ENCODE data around the gene PEMT. TPM values are rescaled to one million over a fixed set of nuclear protein-coding genes. Genes with fewer than 3 reads are reported as not detected.

PEMT gene
- total and polyA plus RNA-seq, 9 of the 15 experiments (the other 6 are each of a cell fraction or from before 2014, with no cell fraction given), result 1.4 to 36.4 (median 13.6) TPM

GRCh38 chr17:17511293-17511741, 80.2 kb downstream of the PEMT start:
- H3K9ac ChIP-seq (ENCODE audit: insufficient read depth in 1 of 2, low read depth in 2 of 2, low read length in 2 of 2), result no peak overlapping the region
- H3K79me2 ChIP-seq (ENCODE audit: control insufficient read depth, insufficient read depth, low read length), result no peaks in the 10 kb centered on the region
- H3K36me3 ChIP-seq (ENCODE audit: control insufficient read depth, insufficient read depth, low read length), result no peaks in the 10 kb centered on the region
- no TSS peak for BruUV-seq (replicated peaks)
- ChIA-PET CTCF (ENCODE audit: low intra/inter-chr PET ratio) (no interaction called here), POLR2A (interaction anchor here (0.5 kb wide), 1 partner anchor 10 kb away, joined by 3 read pairs; no protein-coding TSS in a partner anchor)
- in situ Hi-C loops (cut with MboI) (no loop called here), intact Hi-C loops (cut with micrococcal nuclease) (no loop called here)
- H3K4me1 ChIP-seq (replicated peaks in 1 of 2; ENCODE audit: control insufficient read depth in 2 of 2, insufficient read depth in 2 of 2, low read length in 2 of 2), result peaks cover 14 to 63% of the 10 kb centered on the region in 2 experiments; a peak in 4 of 5 replicates
- H3K4me3 ChIP-seq, result no peak overlapping the region
- no peak overlapping the region for H3K4me2 ChIP-seq (ENCODE audit: insufficient read depth, low read length)
- ATAC-seq (no peak), DNase-seq (ENCODE audit: extremely low read depth in 1 of 4, low spot score in 3 of 4) (no peak), FAIRE-seq (no peak)
- 85% methylated on average over 9 of the region's 12 CpGs for WGBS (ENCODE audit: insufficient coverage, low coverage, missing lambda C conversion rate)
- H3K9me3 ChIP-seq (replicated peaks; ENCODE audit: control insufficient read depth, insufficient read depth, low read depth, low read length), result no peaks in the 10 kb centered on the region
- H3K27ac ChIP-seq (ENCODE audit: extremely low read depth, low read depth, low read length), result no peak overlapping the region
- no peak overlapping the region for H2AFZ ChIP-seq (ENCODE audit: low read depth, low read length)
- H3K27me3 ChIP-seq (ENCODE audit: control insufficient read depth in 2 of 2, insufficient read depth in 2 of 2, low read length in 2 of 2), result no peaks in the 10 kb centered on the region
- peaks cover 7% of the 10 kb centered on the region for H3K9me1 ChIP-seq (ENCODE audit: control insufficient read depth, insufficient read depth, low read length)
- no peak for TF ChIP-seq SPI1 (IDR thresholded peaks at IDR 0.05; ENCODE audit: borderline replicate concordance, low read depth, low read length)
- no peak for TF ChIP-seq ARNT (IDR thresholded peaks at IDR 0.05)
- no peak for TF ChIP-seq FOXM1 (IDR thresholded peaks at IDR 0.05; ENCODE audit: low read depth)
- TF ChIP-seq FOXM1 (CRISPR knock-in tag; IDR thresholded peaks at IDR 0.05; ENCODE audit: low read depth), result no peak
- no peak for TF ChIP-seq MTA1 (IDR thresholded peaks at IDR 0.05; ENCODE audit: borderline replicate concordance)
- no peak for TF ChIP-seq ZNF384 (IDR thresholded peaks at IDR 0.05; ENCODE audit: low read depth, low read length)
- no peak for TF ChIP-seq FOXA3 (CRISPR knock-in tag; conservative IDR thresholded peaks at IDR 0.05 in 1 of 2, IDR thresholded peaks at IDR 0.05 in 1 of 2)
- no peak for TF ChIP-seq PRMT5 (CRISPR knock-in tag; IDR thresholded peaks at IDR 0.05)
- no peak for TF ChIP-seq SOX6 (IDR thresholded peaks at IDR 0.05)
- TF ChIP-seq TSC22D4 (tag; IDR thresholded peaks at IDR 0.05), result no peak
- TF ChIP-seq ZSCAN32 (CRISPR knock-in tag; IDR thresholded peaks at IDR 0.05), result no peak
- no peak for TF ChIP-seq L3MBTL2 (IDR thresholded peaks at IDR 0.05)
- H4K20me1 ChIP-seq (replicated peaks; ENCODE audit: control insufficient read depth, insufficient read depth, low read length), result no peaks in the 10 kb centered on the region

All from K562 (cell line).